HepG2 (cell line): Measurements from ENCODE around the gene TMED5. TPM values are rescaled to one million over a fixed set of nuclear protein-coding genes. Genes with fewer than 3 reads are reported as not detected.

ENCODE experiments used
- EHMT2 ChIP-seq: fragments of 200-600 bp; sonication (generic); IDR thresholded peaks from 2 replicates; pipeline ENCODE4 v1.7.0; 2017; ENCODE audit warnings: antibody characterized with exemption, low read depth, low read length, borderline replicate concordance
- FOSL1 ChIP-seq: sonication (generic); formaldehyde crosslinking; IDR thresholded peaks from 2 replicates; pipeline ENCODE4 v1.9.0; 2021; ENCODE audit warnings: missing genetic modification reagents, borderline replicate concordance
- GLMP ChIP-seq: sonication (generic); formaldehyde crosslinking; IDR thresholded peaks from 2 replicates; pipeline ENCODE4 v1.9.0; 2021; ENCODE audit warnings: missing genetic modification reagents, mild to moderate bottlenecking, borderline replicate concordance
- KLF16 ChIP-seq, 2 experiments: sonication (generic) in 1 of 2; formaldehyde crosslinking in 1 of 2; IDR thresholded peaks; 2 replicates each; pipeline versions ENCODE4 v1.6.1 to v1.8.0; 2016 to 2023; ENCODE audit warnings: missing genetic modification reagents in 2 of 2, missing compliant biosample characterization in 1 of 2
- NR3C1 ChIP-seq: sonication (generic); formaldehyde crosslinking; IDR thresholded peaks from 2 replicates; pipeline ENCODE4 v1.4.0; 2020; ENCODE audit warnings: missing genetic modification reagents
- SRSF1 ChIP-seq: fragments of 200-400 bp; formaldehyde crosslinking; optimal IDR thresholded peaks from 2 replicates; pipeline ENCODE3; 2017; ENCODE audit warnings: mild to moderate bottlenecking, low read depth, low read length, moderate library complexity
- ZBTB49 ChIP-seq: sonication (generic); formaldehyde crosslinking; IDR thresholded peaks from 2 replicates; pipeline ENCODE4 v1.4.0; 2020; ENCODE audit warnings: missing genetic modification reagents, borderline replicate concordance
- ZMAT5 ChIP-seq: sonication (generic); formaldehyde crosslinking; IDR thresholded peaks from 2 replicates; pipeline ENCODE4 v1.5.0; 2020; ENCODE audit warnings: mild to moderate bottlenecking, low read depth, missing genetic modification reagents, borderline replicate concordance
- ZNF563 ChIP-seq: sonication (generic); formaldehyde crosslinking; IDR thresholded peaks from 2 replicates; pipeline ENCODE4 v1.8.0; 2022; ENCODE audit warnings: mild to moderate bottlenecking, moderate library complexity, missing genetic modification reagents
- ZNF614 ChIP-seq: IDR thresholded peaks from 2 replicates; pipeline ENCODE4 v1.6.1; 2018; ENCODE audit warnings: missing biosample characterization, missing genetic modification reagents, inconsistent platforms, borderline replicate concordance
- ZNF703 ChIP-seq: sonication (generic); formaldehyde crosslinking; IDR thresholded peaks from 2 replicates; pipeline ENCODE4 v1.5.1; 2020; ENCODE audit warnings: missing genetic modification reagents, mild to moderate bottlenecking, moderate library complexity, borderline replicate concordance
- polyA plus RNA-seq, 8 experiments: library from polyadenylated mRNA; depleted of rRNA in 3 of 8; stranded (reverse) in 7 of 8; unstranded in 1 of 8; fragments of >200 nt; fragmentation: Illumina TruSeq in 4 of 8; extraction: Trizol in 4 of 8; gene quantifications; 2 replicates each; pipeline versions ENCODE4 v1.2.1 to v1.2.3, GENCODE V29; 2011 to 2016; ENCODE audit warnings: low read depth in 4 of 8, missing spikeins in 1 of 8, mixed read lengths in 1 of 8; ENCODE audit not compliant: insufficient read depth in 1 of 8
- total RNA-seq, 5 experiments: library from RNA; depleted of rRNA; stranded (reverse); fragments of >200 nt; fragmentation: Illumina TruSeq; extraction: Trizol; gene quantifications; 2 replicates each; pipeline ENCODE4 v1.2.3, GENCODE V29; 2016; ENCODE audit warnings: low read depth in 1 of 5
- TF ChIP-seq, protein P1 (sequence below): sonication (generic); formaldehyde crosslinking; IDR thresholded peaks from 2 replicates; pipeline ENCODE4 v1.5.0; 2020; ENCODE audit warnings: mild to moderate bottlenecking, missing genetic modification reagents
- TF ChIP-seq, protein P2 (sequence below): IDR thresholded peaks from 2 replicates; pipeline ENCODE4 v1.6.1; 2012; ENCODE audit warnings: low read depth, low read length, improper control_type of control experiment
- TF ChIP-seq, protein P3 (sequence below): sonication (generic); formaldehyde crosslinking; IDR thresholded peaks from 2 replicates; pipeline ENCODE4 v1.9.0; 2021; ENCODE audit warnings: missing genetic modification reagents, borderline replicate concordance

TMED5 gene
- total and polyA plus RNA-seq, 2 of the 13 experiments (the other 11 are each of a cell fraction or from before 2014, with no cell fraction given) = 58.1 to 99.0 TPM

GRCh38 chr1:93179886-93180722 is at the start of gene TMED5 (continued):
- TF ChIP-seq, protein P1, sequence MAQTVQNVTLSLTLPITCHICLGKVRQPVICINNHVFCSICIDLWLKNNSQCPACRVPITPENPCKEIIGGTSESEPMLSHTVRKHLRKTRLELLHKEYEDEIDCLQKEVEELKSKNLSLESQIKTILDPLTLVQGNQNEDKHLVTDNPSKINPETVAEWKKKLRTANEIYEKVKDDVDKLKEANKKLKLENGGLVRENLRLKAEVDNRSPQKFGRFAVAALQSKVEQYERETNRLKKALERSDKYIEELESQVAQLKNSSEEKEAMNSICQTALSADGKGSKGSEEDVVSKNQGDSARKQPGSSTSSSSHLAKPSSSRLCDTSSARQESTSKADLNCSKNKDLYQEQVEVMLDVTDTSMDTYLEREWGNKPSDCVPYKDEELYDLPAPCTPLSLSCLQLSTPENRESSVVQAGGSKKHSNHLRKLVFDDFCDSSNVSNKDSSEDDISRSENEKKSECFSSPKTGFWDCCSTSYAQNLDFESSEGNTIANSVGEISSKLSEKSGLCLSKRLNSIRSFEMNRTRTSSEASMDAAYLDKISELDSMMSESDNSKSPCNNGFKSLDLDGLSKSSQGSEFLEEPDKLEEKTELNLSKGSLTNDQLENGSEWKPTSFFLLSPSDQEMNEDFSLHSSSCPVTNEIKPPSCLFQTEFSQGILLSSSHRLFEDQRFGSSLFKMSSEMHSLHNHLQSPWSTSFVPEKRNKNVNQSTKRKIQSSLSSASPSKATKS (CRISPR knock-in tag) = 0 out of 2 replicates have a peak, but pooled peaks have one; percentile 51
- TF ChIP-seq ZBTB49 (CRISPR knock-in tag) (no peak), EHMT2 (no peak), ZNF614 (CRISPR knock-in tag) (0 out of 2 replicates have a peak, but pooled peaks have one; percentile 47), KLF16 (CRISPR knock-in tag; IDR thresholded peaks at IDR 0.05) (peak in 1 of 2 experiments; percentile 66; a peak in 2 of 4 replicates), ZNF563 (0 out of 2 replicates have a peak, but pooled peaks have one; percentile 52), ZMAT5 (CRISPR knock-in tag) (no peak), FOSL1 (CRISPR knock-in tag) (no peak), NR3C1 (CRISPR knock-in tag) (no peak), ZNF703 (CRISPR knock-in tag) (peak; percentile 25; the same call in 1 of the 2 replicates), GLMP (no peak), SRSF1 (peak; percentile 74)
- TF ChIP-seq, protein P2, sequence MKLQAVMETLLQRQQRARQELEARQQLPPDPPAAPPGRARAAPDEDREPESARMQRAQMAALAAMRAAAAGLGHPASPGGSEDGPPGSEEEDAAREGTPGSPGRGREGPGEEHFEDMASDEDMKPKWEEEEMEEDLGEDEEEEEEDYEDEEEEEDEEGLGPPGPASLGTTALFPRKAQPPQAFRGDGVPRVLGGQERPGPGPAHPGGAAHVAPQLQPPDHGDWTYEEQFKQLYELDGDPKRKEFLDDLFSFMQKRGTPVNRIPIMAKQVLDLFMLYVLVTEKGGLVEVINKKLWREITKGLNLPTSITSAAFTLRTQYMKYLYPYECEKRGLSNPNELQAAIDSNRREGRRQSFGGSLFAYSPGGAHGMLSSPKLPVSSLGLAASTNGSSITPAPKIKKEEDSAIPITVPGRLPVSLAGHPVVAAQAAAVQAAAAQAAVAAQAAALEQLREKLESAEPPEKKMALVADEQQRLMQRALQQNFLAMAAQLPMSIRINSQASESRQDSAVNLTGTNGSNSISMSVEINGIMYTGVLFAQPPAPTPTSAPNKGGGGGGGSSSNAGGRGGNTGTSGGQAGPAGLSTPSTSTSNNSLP = no peak
- TF ChIP-seq, protein P3, sequence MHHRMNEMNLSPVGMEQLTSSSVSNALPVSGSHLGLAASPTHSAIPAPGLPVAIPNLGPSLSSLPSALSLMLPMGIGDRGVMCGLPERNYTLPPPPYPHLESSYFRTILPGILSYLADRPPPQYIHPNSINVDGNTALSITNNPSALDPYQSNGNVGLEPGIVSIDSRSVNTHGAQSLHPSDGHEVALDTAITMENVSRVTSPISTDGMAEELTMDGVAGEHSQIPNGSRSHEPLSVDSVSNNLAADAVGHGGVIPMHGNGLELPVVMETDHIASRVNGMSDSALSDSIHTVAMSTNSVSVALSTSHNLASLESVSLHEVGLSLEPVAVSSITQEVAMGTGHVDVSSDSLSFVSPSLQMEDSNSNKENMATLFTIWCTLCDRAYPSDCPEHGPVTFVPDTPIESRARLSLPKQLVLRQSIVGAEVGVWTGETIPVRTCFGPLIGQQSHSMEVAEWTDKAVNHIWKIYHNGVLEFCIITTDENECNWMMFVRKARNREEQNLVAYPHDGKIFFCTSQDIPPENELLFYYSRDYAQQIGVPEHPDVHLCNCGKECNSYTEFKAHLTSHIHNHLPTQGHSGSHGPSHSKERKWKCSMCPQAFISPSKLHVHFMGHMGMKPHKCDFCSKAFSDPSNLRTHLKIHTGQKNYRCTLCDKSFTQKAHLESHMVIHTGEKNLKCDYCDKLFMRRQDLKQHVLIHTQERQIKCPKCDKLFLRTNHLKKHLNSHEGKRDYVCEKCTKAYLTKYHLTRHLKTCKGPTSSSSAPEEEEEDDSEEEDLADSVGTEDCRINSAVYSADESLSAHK (CRISPR knock-in tag) = no peak
